ENCODE results near the gene URB1.
"Not testable (repeated sequence)": the region's sequence is repeated elsewhere in the genome, so short reads cannot be mapped to it uniquely, and the experiment has no call there.

The URB1 gene

DNA sequence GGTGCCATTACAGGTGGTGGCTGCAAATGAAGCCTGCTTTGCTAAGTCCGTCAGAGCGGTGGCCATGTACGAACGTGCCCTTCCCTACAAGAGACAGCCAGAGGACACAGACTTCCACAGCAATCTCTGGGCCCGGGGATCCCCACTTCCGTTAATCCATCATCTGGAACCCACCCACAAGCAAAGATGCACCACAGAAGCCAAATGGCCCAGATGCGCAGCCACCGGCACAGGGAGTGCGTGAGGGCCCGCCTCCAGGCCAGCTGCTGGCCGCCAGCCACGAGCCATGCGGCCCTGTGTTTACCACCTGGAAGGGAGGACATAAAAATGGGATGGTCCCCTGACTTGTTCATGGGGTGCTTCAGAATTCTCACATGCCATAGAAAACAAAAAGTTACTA is 72.1 kb downstream of the URB1 start:
- no peak for DNase-seq (ENCODE audit: low read depth in 2 of 2)

DNA sequence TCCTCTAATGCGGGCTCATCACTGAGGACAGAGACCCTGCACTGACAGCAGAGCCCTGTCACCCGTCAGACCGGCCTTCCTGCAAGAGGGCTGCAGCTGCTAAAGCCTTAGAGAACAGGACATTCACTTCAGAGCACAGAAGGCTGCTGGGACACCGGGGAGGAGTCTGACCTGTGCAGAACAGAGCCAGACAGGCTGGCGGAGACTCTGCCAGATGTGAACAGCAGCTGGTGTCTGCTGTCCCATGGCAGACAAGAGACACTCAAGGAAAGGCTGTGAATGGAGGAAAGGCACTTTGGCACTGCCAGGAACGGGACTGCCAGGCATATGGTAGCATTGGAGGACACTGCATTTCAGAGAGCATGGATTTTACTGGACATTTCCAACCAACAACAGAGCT is 72.8 kb downstream of the URB1 start:
- DNase-seq (ENCODE audit: low read depth in 2 of 2) = no peak

GRCh38 chr21:32319012-32319411 is 73.8 kb downstream of the URB1 start:
- no peak for DNase-seq (ENCODE audit: low read depth in 2 of 2)

DNA sequence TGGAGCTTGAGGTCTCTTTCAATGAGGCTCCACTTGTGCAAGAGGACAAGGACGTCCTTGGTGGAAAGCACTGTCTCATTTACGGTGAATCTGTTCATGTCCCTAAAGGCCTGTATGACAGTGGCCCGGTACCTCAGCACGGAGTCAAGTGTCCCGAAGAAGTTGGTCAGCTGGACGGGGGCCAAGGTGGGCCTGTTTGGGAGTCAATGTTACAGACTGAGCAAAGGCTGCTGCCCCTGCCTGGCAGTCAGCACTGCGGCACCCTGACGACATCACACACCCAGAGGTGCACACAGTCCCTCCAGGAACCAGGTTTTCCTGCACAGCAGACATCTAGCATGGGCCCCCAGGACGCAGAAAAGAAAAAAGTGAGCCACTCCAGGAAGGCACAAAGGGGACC is 75.1 kb downstream of the URB1 start:
- DNase-seq (ENCODE audit: low read depth in 2 of 2) = no peak

DNA sequence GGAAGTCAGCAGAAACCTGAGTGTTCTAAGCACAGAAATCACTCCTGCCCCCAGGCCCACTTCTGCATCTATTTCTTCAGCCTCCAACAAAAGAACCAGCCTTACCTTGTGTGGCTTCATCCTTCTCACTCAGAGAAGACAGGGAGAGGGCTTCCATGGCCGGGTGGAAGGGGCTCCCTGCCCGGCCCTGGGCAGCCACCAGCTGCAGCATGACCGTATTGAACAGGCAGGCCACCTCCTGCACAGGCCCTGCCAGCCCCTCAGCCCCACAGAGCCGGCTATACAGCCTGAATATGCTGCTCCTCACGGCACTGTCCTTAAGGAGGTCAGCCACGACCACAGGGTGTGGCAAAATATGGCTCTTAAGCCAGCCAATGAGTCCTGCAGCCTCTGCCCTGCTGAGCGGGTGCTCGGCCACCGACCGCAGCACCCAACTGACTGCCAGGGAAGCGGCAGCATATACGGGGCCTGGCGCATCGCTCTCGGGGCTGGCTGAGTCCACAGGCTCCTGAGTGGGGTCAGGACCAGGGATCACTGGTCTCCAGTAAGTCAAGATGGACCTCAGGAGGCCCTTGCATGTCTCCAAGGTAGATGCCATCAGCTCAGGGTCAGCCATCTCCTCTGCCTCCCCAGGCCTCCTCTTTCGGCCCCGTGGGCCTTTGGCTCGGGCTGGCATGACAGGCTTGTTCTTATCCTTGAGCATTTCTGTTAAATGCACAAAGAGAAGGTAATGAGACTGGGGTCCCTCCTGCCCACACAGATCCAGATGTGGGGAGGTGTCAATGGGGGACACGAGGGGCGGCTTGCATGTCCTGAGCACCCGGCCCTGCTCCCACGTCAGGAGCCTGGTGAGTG is 76.2 kb downstream of the URB1 start:
- DNase-seq (ENCODE audit: low read depth in 2 of 2) = no peak

- no peak for DNase-seq (ENCODE audit: low read depth in 2 of 2)
These were observed 77.1 kb downstream of the URB1 start for GRCh38 chr21:32315511-32316281.

DNA sequence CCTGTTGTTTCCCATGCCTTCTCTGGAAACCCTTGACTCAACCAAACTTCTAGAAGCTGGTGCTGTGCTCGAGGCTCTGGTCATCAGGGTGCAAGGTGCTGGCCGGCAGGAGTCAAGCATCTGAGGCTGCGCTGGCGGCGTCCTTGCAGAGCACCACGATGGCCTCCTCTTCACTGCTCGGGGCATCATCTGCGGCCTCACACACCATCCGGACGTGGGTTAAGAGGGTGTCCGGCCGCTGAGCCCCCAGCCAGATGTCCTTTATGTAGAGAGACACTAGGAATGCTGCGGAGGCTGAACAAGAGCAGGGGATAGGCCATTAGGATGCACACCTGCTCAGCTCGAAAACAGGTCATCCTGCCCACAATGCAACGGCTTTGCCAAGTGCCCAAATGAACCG is 78.0 kb downstream of the URB1 start:
- DNase-seq (ENCODE audit: low read depth in 2 of 2) = no peak

DNA sequence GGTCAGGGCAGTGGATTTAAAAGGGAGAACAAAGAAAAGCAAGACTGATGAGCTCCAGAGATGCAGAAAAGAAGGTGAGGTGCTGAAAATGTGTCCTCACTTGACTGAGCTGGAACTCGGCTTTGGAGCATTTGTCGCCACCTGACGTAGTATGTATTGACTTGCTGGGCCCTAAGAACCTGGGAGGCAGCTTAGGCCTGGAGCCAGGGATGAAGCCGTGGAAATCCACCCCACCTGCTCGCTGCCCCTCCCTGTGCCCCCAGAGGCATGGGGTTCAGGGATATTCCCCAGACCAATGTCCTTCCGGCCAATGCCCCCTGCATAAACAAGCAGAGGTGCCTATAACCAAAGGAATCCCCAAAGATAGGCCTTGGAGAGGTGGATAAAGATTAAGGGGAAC is 79.8 kb downstream of the URB1 start:
- DNase-seq (ENCODE audit: low read depth in 2 of 2) = no peak

GRCh38 chr21:32312326-32312725 is 80.5 kb downstream of the URB1 start:
- no peak for DNase-seq (ENCODE audit: low read depth in 2 of 2)

- no peak for DNase-seq (ENCODE audit: low read depth in 2 of 2)
These were observed 81.2 kb downstream of the URB1 start for GRCh38 chr21:32311621-32312020.

- DNase-seq (ENCODE audit: low read depth in 2 of 2) = not testable (repeated sequence)
These were observed 81.8 kb downstream of the URB1 start for GRCh38 chr21:32310976-32311375.

DNA sequence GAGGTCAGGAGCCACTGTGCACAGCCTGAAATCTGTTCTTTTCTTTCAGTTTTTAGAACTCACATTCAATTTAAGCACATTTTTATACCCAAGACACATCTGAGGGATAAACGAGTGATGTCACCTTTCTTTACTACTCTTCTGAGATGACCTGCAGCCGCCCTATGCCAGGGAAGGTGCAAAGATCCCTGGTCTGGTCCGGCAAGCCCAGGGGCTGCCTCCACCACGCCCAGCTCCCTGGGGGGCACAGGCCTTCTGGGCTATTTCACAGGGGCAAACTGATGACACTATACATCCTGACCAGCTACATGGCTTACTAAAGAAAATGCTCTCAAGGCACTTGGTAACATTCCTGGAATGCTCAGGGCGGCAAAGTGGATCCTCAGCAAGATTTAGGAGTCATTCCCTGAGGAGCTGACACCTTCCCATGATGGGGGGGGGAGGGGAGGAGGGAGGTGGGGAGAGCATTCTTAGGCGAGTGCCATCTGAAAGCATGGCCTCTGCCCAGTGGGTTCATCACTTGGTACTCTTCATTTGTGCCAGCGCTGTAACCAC is 82.8 kb downstream of the URB1 start:
- DNase-seq (ENCODE audit: low read depth in 2 of 2) = no peak

GRCh38 chr21:32308696-32309095 is 84.1 kb downstream of the URB1 start:
- DNase-seq (ENCODE audit: low read depth in 2 of 2) = no peak

GRCh38 chr21:32307706-32308105 is 85.1 kb downstream of the URB1 start:
- DNase-seq (ENCODE audit: low read depth in 2 of 2) = no peak

- no peak for DNase-seq (ENCODE audit: low read depth in 2 of 2)
These were observed 86.6 kb downstream of the URB1 start for GRCh38 chr21:32306021-32306780.

- no peak for DNase-seq (ENCODE audit: low read depth in 2 of 2)
These were observed 87.8 kb downstream of the URB1 start for GRCh38 chr21:32304998-32305397.

- no peak for DNase-seq (ENCODE audit: low read depth in 2 of 2)
These were observed 89.4 kb downstream of the URB1 start for GRCh38 chr21:32303385-32303784.

- DNase-seq (ENCODE audit: low read depth in 2 of 2) = no peak
These were observed 90.3 kb downstream of the URB1 start for GRCh38 chr21:32302560-32302959.

GRCh38 chr21:32301596-32301995 is 91.2 kb downstream of the URB1 start:
- DNase-seq (ENCODE audit: low read depth in 2 of 2) = no peak

DNA sequence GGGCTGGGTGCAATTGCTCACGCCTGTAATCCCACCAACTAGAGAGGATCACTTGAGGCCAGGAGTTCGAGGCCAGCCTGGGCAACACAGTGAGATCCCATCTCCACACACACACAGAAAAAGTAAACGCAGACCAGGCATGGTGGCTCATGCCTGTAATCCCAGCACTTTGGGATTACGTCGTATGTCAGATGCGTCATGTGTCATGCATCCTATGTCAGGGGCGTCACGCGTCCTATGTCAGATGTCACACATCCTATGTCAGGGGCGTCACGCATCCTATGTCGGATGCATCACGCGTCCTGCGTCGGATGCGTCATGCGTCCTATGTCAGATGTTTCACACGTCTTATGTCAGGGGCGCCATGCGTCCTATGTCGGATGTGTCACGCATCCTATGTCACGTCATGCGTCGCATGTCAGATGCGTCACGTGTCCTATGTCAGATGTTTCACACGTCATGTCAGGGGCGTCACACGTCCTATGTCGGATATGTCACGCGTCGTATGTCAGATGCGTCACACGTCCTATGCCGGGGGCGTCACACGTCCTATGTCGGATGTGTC is 92.6 kb downstream of the URB1 start:
- DNase-seq (ENCODE audit: low read depth in 2 of 2) = no peak

DNA sequence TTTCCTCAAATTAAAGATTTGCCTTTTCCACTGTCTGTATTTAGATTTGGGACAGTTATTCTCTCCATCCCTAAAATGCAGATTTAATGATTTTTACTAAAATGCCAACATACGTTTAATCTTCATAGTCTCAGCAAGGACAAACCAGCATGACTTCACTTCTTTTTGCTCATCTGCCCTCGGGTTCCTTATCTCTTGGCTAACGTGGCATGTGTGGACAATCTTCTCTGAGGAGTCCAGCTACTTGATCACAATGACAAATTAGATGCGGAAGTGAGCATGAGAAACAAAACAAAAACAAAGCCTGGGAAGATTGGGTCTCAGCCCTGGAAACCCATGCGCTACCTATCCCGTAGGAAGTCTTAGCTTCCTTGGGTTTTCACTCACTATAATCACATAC is 93.1 kb downstream of the URB1 start:
- DNase-seq (ENCODE audit: low read depth in 2 of 2) = no peak

GRCh38 chr21:32298658-32299081 is 94.1 kb downstream of the URB1 start, which contains the start of gene MRAP:
TSS of gene MRAP (plus strand) at chr21:32298855. CDS start at chr21:32298972, 117 bp downstream.
- no peak for DNase-seq (ENCODE audit: low read depth in 2 of 2)
